Measurements from ENCODE around the gene ITM2C. TPM values are rescaled to one million over a fixed set of nuclear protein-coding genes. Genes with fewer than 3 reads are reported as not detected.

ITM2C gene
- total and polyA plus RNA-seq, 3 experiments from 2014 or later = 50.1 to 58.6 (median 56.1) TPM

GRCh38 chr2:230889911-230890601 is 25.3 kb downstream of the ITM2C start:
- Histone ChIP-seq H3K27ac (ENCODE audit: low read depth, low read length) (no peak overlapping the region), H3K36me3 (ENCODE audit: insufficient read depth, low read length) (no peaks in the 10 kb centered on the region), H3K4me1 (ENCODE audit: insufficient read depth, low read length) (peaks cover 6% of the 10 kb centered on the region), H3K27me3 (ENCODE audit: insufficient read depth, low read length, poor library complexity, severe bottlenecking) (no peaks in the 10 kb centered on the region), H3K4me3 (ENCODE audit: low read length) (no peak overlapping the region), H3K9me3 (ENCODE audit: low read length) (no peaks in the 10 kb centered on the region)
- DNase-seq = no peak
- POLR2A ChIA-PET = no interaction called here
- Mint-ChIP-seq H3K27ac (no peak overlapping the region), H3K9me3 (peaks cover 0 to 1% (median 0%) of the 10 kb centered on the region in 5 donors), H3K27me3 (peaks cover 3 to 4% of the 10 kb centered on the region in 2 donors), H3K36me3 (no peaks in the 10 kb centered on the region), H3K4me1 (peaks cover 6 to 30% (median 16%) of the 10 kb centered on the region in 3 donors), H3K4me3 (peak overlapping the region in 1 of 7 donors; percentile 36)
- CTCF ChIA-PET = interaction anchor here (1.0 kb wide), 1 partner anchor 9 kb away, joined by 3 read pairs; no protein-coding TSS in a partner anchor

- H3K27ac ChIP-seq (ENCODE audit: low read depth, low read length) = no peak overlapping the region
- H3K36me3 Mint-ChIP-seq = no peaks in the 10 kb centered on the region
- H3K27me3 Mint-ChIP-seq = peaks cover 3 to 4% of the 10 kb centered on the region in 2 donors
- H3K4me1 Mint-ChIP-seq = peaks cover 6 to 34% (median 19%) of the 10 kb centered on the region in 3 donors
- no peak overlapping the region for H3K4me3 Mint-ChIP-seq
- DNase-seq = no peak
- ChIA-PET CTCF (no interaction called here), POLR2A (no interaction called here)
- H3K4me1 ChIP-seq (ENCODE audit: insufficient read depth, low read length) = peaks cover 8% of the 10 kb centered on the region
- H3K4me3 ChIP-seq (ENCODE audit: low read length) = no peak overlapping the region
- H3K9me3 Mint-ChIP-seq = peaks cover 0 to 1% (median 0%) of the 10 kb centered on the region in 5 donors
- no peak overlapping the region for H3K27ac Mint-ChIP-seq
- no peaks in the 10 kb centered on the region for H3K9me3 ChIP-seq (ENCODE audit: low read length)
- H3K27me3 ChIP-seq (ENCODE audit: insufficient read depth, low read length, poor library complexity, severe bottlenecking) = no peaks in the 10 kb centered on the region
- no peaks in the 10 kb centered on the region for H3K36me3 ChIP-seq (ENCODE audit: insufficient read depth, low read length)
These were observed 25.9 kb downstream of the ITM2C start for GRCh38 chr2:230890646-230891045.

- no peak for DNase-seq
- Histone ChIP-seq H3K4me3 (ENCODE audit: low read length) (no peak overlapping the region), H3K27me3 (ENCODE audit: insufficient read depth, low read length, poor library complexity, severe bottlenecking) (no peaks in the 10 kb centered on the region), H3K9me3 (ENCODE audit: low read length) (no peaks in the 10 kb centered on the region), H3K4me1 (ENCODE audit: insufficient read depth, low read length) (peaks cover 10% of the 10 kb centered on the region), H3K27ac (ENCODE audit: low read depth, low read length) (no peak overlapping the region), H3K36me3 (ENCODE audit: insufficient read depth, low read length) (no peaks in the 10 kb centered on the region)
- Mint-ChIP-seq H3K9me3 (peaks cover 0 to 1% (median 0%) of the 10 kb centered on the region in 5 donors), H3K4me3 (no peak overlapping the region), H3K27me3 (peaks cover 3 to 4% of the 10 kb centered on the region in 2 donors), H3K27ac (peak overlapping the region in 1 of 8 donors; percentile 25), H3K4me1 (peaks cover 6 to 34% (median 23%) of the 10 kb centered on the region in 3 donors), H3K36me3 (no peaks in the 10 kb centered on the region)
- ChIA-PET POLR2A (no interaction called here), CTCF (no interaction called here)
These were observed 26.3 kb downstream of the ITM2C start for GRCh38 chr2:230891064-230891463.

- no peaks in the 10 kb centered on the region for H3K9me3 ChIP-seq (ENCODE audit: low read length)
- CTCF ChIA-PET = no interaction called here
- no peak overlapping the region for H3K27ac ChIP-seq (ENCODE audit: low read depth, low read length)
- Mint-ChIP-seq H3K4me1 (peaks cover 7 to 35% (median 23%) of the 10 kb centered on the region in 3 donors), H3K4me3 (no peak overlapping the region), H3K36me3 (no peaks in the 10 kb centered on the region), H3K27ac (peak overlapping the region in 2 of 8 donors; percentile 25 to 73), H3K27me3 (peaks cover 3 to 4% of the 10 kb centered on the region in 2 donors), H3K9me3 (peaks cover 0 to 1% (median 0%) of the 10 kb centered on the region in 5 donors)
- no peaks in the 10 kb centered on the region for H3K27me3 ChIP-seq (ENCODE audit: insufficient read depth, low read length, poor library complexity, severe bottlenecking)
- peaks cover 10% of the 10 kb centered on the region for H3K4me1 ChIP-seq (ENCODE audit: insufficient read depth, low read length)
- POLR2A ChIA-PET = no interaction called here
- H3K4me3 ChIP-seq (ENCODE audit: low read length) = no peak overlapping the region
- H3K36me3 ChIP-seq (ENCODE audit: insufficient read depth, low read length) = no peaks in the 10 kb centered on the region
- no peak for DNase-seq
These were observed 26.8 kb downstream of the ITM2C start for GRCh38 chr2:230891509-230891908.

- CTCF ChIA-PET = interaction anchor here (0.7 to 1.5 kb wide), 11 partner anchors 9 to 94 kb away, joined by 3 to 8 read pairs (median 3); no protein-coding TSS in a partner anchor
- Histone ChIP-seq H3K27me3 (ENCODE audit: insufficient read depth, low read length, poor library complexity, severe bottlenecking) (no peaks in the 10 kb centered on the region), H3K4me1 (ENCODE audit: insufficient read depth, low read length) (peaks cover 10% of the 10 kb centered on the region), H3K36me3 (ENCODE audit: insufficient read depth, low read length) (no peaks in the 10 kb centered on the region), H3K27ac (ENCODE audit: low read depth, low read length) (no peak overlapping the region), H3K9me3 (ENCODE audit: low read length) (no peaks in the 10 kb centered on the region), H3K4me3 (ENCODE audit: low read length) (no peak overlapping the region)
- Mint-ChIP-seq H3K27me3 (peaks cover 3 to 4% of the 10 kb centered on the region in 2 donors), H3K4me1 (peaks cover 8 to 35% (median 23%) of the 10 kb centered on the region in 3 donors), H3K27ac (peak overlapping the region in 1 of 8 donors; percentile 65), H3K9me3 (peaks cover 0 to 1% (median 0%) of the 10 kb centered on the region in 5 donors), H3K4me3 (no peak overlapping the region), H3K36me3 (no peaks in the 10 kb centered on the region)
- no peak for DNase-seq
- POLR2A ChIA-PET = interaction anchor here (1.2 kb wide), 1 partner anchor 15 kb away, joined by 4 read pairs; no protein-coding TSS in a partner anchor
These were observed 28.6 kb downstream of the ITM2C start for GRCh38 chr2:230893338-230893737.

- H3K9me3 Mint-ChIP-seq = no peaks in the 10 kb centered on the region
- H3K27ac Mint-ChIP-seq = peak overlapping the region in 3 of 8 donors; percentile 11 to 50 (median 12)
- H3K27me3 ChIP-seq (ENCODE audit: insufficient read depth, low read length, poor library complexity, severe bottlenecking) = no peaks in the 10 kb centered on the region
- no peaks in the 10 kb centered on the region for H3K9me3 ChIP-seq (ENCODE audit: low read length)
- H3K4me1 Mint-ChIP-seq = peaks cover 8 to 35% (median 23%) of the 10 kb centered on the region in 3 donors
- no peak overlapping the region for H3K4me3 ChIP-seq (ENCODE audit: low read length)
- peak overlapping the region in 6 of 7 donors; percentile 10 to 70 (median 40) for H3K4me3 Mint-ChIP-seq
- peaks cover 4% of the 10 kb centered on the region in 2 donors for H3K27me3 Mint-ChIP-seq
- peak in 1 of 5 donors; percentile 18 for DNase-seq
- no peaks in the 10 kb centered on the region for H3K36me3 ChIP-seq (ENCODE audit: insufficient read depth, low read length)
- peaks cover 10% of the 10 kb centered on the region for H3K4me1 ChIP-seq (ENCODE audit: insufficient read depth, low read length)
- CTCF ChIA-PET = interaction anchor here (0.8 to 1.5 kb wide), 10 partner anchors 15 to 93 kb away, joined by 3 to 6 read pairs (median 3); no protein-coding TSS in a partner anchor
- POLR2A ChIA-PET = no interaction called here
- no peak overlapping the region for H3K27ac ChIP-seq (ENCODE audit: low read depth, low read length)
- no peaks in the 10 kb centered on the region for H3K36me3 Mint-ChIP-seq
These were observed 29.4 kb downstream of the ITM2C start for GRCh38 chr2:230893841-230894781.

GRCh38 chr2:230895536-230896345 is 31.0 kb downstream of the ITM2C start:
- CTCF ChIA-PET = interaction anchor here (1.4 to 13.8 kb wide), 2 partner anchors 48 to 90 kb away, joined by 7 to 129 read pairs; no protein-coding TSS in a partner anchor
- Mint-ChIP-seq H3K27ac (no peak overlapping the region), H3K9me3 (no peaks in the 10 kb centered on the region), H3K4me1 (peaks cover 8 to 35% (median 23%) of the 10 kb centered on the region in 3 donors), H3K4me3 (no peak overlapping the region), H3K27me3 (peaks cover 2 to 7% of the 10 kb centered on the region in 2 donors), H3K36me3 (no peaks in the 10 kb centered on the region)
- no peak overlapping the region for H3K27ac ChIP-seq (ENCODE audit: low read depth, low read length)
- no peak overlapping the region for H3K4me3 ChIP-seq (ENCODE audit: low read length)
- H3K4me1 ChIP-seq (ENCODE audit: insufficient read depth, low read length) = peaks cover 10% of the 10 kb centered on the region
- no peaks in the 10 kb centered on the region for H3K27me3 ChIP-seq (ENCODE audit: insufficient read depth, low read length, poor library complexity, severe bottlenecking)
- no peaks in the 10 kb centered on the region for H3K9me3 ChIP-seq (ENCODE audit: low read length)
- DNase-seq = no peak
- POLR2A ChIA-PET = interaction anchor here (0.6 kb wide), 1 partner anchor 55 kb away, joined by 4 read pairs; no protein-coding TSS in a partner anchor
- H3K36me3 ChIP-seq (ENCODE audit: insufficient read depth, low read length) = no peaks in the 10 kb centered on the region
